Parathyroid adenoma (tissue), 2 donors: ENCODE data around the gene GFRA3.
A peak's percentile ranks its signal among the peaks of the same experiment; 100 is the strongest.

Source experiments
- H2AFZ ChIP-seq: fragments of 300-600 bp; sonication (generic); one replicate; pipeline ENCODE4 v1.7.0; 2017; ENCODE audit warnings: antibody characterized with exemption, mild to moderate bottlenecking
- H3K27ac ChIP-seq: fragments of 300-600 bp; sonication (generic); one replicate; pipeline ENCODE4 v1.7.0; 2017
- H3K27me3 ChIP-seq: fragments of 300-600 bp; sonication (generic); one replicate; pipeline ENCODE4 v1.7.0; 2017; ENCODE audit warnings: low read length; ENCODE audit not compliant: control insufficient read depth, insufficient read depth
- H3K36me3 ChIP-seq: fragments of 300-600 bp; sonication (generic); one replicate; pipeline ENCODE4 v1.7.0; 2017; ENCODE audit warnings: low read length; ENCODE audit not compliant: control insufficient read depth, insufficient read depth
- H3K4me1 ChIP-seq: fragments of 300-600 bp; sonication (generic); one replicate; pipeline ENCODE4 v1.7.0; 2017; ENCODE audit warnings: control low read depth
- H3K4me2 ChIP-seq: fragments of 300-600 bp; sonication (generic); one replicate; pipeline ENCODE4 v1.7.0; 2017; ENCODE audit warnings: low read length
- H3K4me3 ChIP-seq: fragments of 300-600 bp; sonication (generic); one replicate; pipeline ENCODE4 v1.7.0; 2017; ENCODE audit warnings: low read depth, low read length
- H3K79me2 ChIP-seq: fragments of 300-600 bp; sonication (generic); one replicate; pipeline ENCODE4 v1.7.0; 2017; ENCODE audit warnings: control low read depth
- H3K9ac ChIP-seq: fragments of 300-600 bp; sonication (generic); one replicate; pipeline ENCODE4 v1.7.0; 2017; ENCODE audit warnings: mild to moderate bottlenecking
- H3K9me3 ChIP-seq: fragments of 300-600 bp; sonication (generic); one replicate; pipeline ENCODE4 v1.7.0; 2017; ENCODE audit warnings: low read length; ENCODE audit not compliant: control insufficient read depth
- CTCF ChIP-seq: fragments of 300-600 bp; sonication (generic); IDR thresholded peaks from one replicate; pipeline ENCODE4 v1.7.0; 2017; ENCODE audit warnings: antibody characterized with exemption, mild to moderate bottlenecking
- donor health status: primary hyperparathyroidism.

The GFRA3 gene

GRCh38 chr5:138226910-138227309 is 47.5 kb downstream of the GFRA3 start:
- TF ChIP-seq CTCF, result no peak
- H3K4me1 ChIP-seq, result no peaks in the 10 kb centered on the region
- H3K27ac ChIP-seq, result no peak overlapping the region
- no peaks in the 10 kb centered on the region for H3K9me3 ChIP-seq
- H2AFZ ChIP-seq, result no peak overlapping the region
- no peaks in the 10 kb centered on the region for H3K36me3 ChIP-seq
- no peaks in the 10 kb centered on the region for H3K79me2 ChIP-seq
- no peak overlapping the region for H3K4me2 ChIP-seq
- no peak overlapping the region for H3K4me3 ChIP-seq
- no peaks in the 10 kb centered on the region for H3K27me3 ChIP-seq
- H3K9ac ChIP-seq, result no peak overlapping the region

- Histone ChIP-seq H3K27ac (no peak overlapping the region), H3K27me3 (no peaks in the 10 kb centered on the region), H3K9ac (no peak overlapping the region), H3K4me3 (no peak overlapping the region), H2AFZ (no peak overlapping the region), H3K4me2 (no peak overlapping the region), H3K9me3 (no peaks in the 10 kb centered on the region), H3K79me2 (no peaks in the 10 kb centered on the region), H3K36me3 (no peaks in the 10 kb centered on the region), H3K4me1 (no peaks in the 10 kb centered on the region)
- no peak for TF ChIP-seq CTCF
Measured at GRCh38 chr5:138224712-138225111, 49.7 kb downstream of the GFRA3 start.

- H3K36me3 ChIP-seq, result no peaks in the 10 kb centered on the region
- H3K4me2 ChIP-seq, result no peak overlapping the region
- no peak overlapping the region for H3K27ac ChIP-seq
- H2AFZ ChIP-seq, result no peak overlapping the region
- no peaks in the 10 kb centered on the region for H3K9me3 ChIP-seq
- H3K4me1 ChIP-seq, result no peaks in the 10 kb centered on the region
- no peak for TF ChIP-seq CTCF
- no peaks in the 10 kb centered on the region for H3K79me2 ChIP-seq
- no peak overlapping the region for H3K4me3 ChIP-seq
- no peak overlapping the region for H3K9ac ChIP-seq
- H3K27me3 ChIP-seq, result no peaks in the 10 kb centered on the region
Measured at GRCh38 chr5:138223532-138223931, 50.9 kb downstream of the GFRA3 start.

GRCh38 chr5:138216799-138217198 is 57.6 kb downstream of the GFRA3 start:
- H3K79me2 ChIP-seq, result peaks cover 4% of the 10 kb centered on the region
- no peak for TF ChIP-seq CTCF
- H3K4me2 ChIP-seq, result no peak overlapping the region
- H3K4me3 ChIP-seq, result no peak overlapping the region
- H3K27ac ChIP-seq, result no peak overlapping the region
- H3K4me1 ChIP-seq, result no peaks in the 10 kb centered on the region
- H3K9ac ChIP-seq, result no peak overlapping the region
- no peaks in the 10 kb centered on the region for H3K9me3 ChIP-seq
- no peaks in the 10 kb centered on the region for H3K27me3 ChIP-seq
- H3K36me3 ChIP-seq, result no peaks in the 10 kb centered on the region
- no peak overlapping the region for H2AFZ ChIP-seq

- Histone ChIP-seq H3K36me3 (no peaks in the 10 kb centered on the region), H2AFZ (peak within 1 kb of the TSS; percentile 88), H3K79me2 (peaks cover 29% of the 10 kb centered on the region), H3K9me3 (no peaks in the 10 kb centered on the region), H3K27ac (peak within 1 kb of the TSS; percentile 58), H3K4me1 (no peaks in the 10 kb centered on the region), H3K9ac (peak within 1 kb of the TSS; percentile 22), H3K27me3 (no peaks in the 10 kb centered on the region), H3K4me2 (peak within 1 kb of the TSS; percentile 91), H3K4me3 (peak within 1 kb of the TSS; percentile 86)
- no peak for TF ChIP-seq CTCF
Measured at GRCh38 chr5:138213161-138214029, 61.0 kb downstream of the GFRA3 start, which contains the start of gene CDC23. Gene CDC23 (minus strand): TSS chr5:138213323. CDS start chr5:138213312, 11 bp downstream.
